PC-3 (cell line): ENCODE data around the gene MREG.

Source experiments
- EZH2 ChIP-seq: fragments of 300-600 bp; sonication (generic); IDR thresholded peaks from one replicate; pipeline ENCODE4 v1.6.1; 2017; ENCODE audit warnings: antibody characterized with exemption, mild to moderate bottlenecking, low read length; ENCODE audit not compliant: unreplicated experiment
- EZH2phosphoT487 ChIP-seq: fragments of 300-600 bp; sonication (generic); IDR thresholded peaks from 2 replicates; pipeline ENCODE4 v1.6.1; 2018; ENCODE audit warnings: mild to moderate bottlenecking, antibody characterized with exemption, low read length, borderline replicate concordance
- TF ChIP-seq, protein P1 (sequence below): fragments of 300-600 bp; sonication (generic); conservative IDR thresholded peaks from 2 replicates; pipeline ENCODE4 v1.5.1; 2017; ENCODE audit warnings: antibody characterized with exemption, low read depth, mild to moderate bottlenecking, low read length

- TF ChIP-seq, protein P1, sequence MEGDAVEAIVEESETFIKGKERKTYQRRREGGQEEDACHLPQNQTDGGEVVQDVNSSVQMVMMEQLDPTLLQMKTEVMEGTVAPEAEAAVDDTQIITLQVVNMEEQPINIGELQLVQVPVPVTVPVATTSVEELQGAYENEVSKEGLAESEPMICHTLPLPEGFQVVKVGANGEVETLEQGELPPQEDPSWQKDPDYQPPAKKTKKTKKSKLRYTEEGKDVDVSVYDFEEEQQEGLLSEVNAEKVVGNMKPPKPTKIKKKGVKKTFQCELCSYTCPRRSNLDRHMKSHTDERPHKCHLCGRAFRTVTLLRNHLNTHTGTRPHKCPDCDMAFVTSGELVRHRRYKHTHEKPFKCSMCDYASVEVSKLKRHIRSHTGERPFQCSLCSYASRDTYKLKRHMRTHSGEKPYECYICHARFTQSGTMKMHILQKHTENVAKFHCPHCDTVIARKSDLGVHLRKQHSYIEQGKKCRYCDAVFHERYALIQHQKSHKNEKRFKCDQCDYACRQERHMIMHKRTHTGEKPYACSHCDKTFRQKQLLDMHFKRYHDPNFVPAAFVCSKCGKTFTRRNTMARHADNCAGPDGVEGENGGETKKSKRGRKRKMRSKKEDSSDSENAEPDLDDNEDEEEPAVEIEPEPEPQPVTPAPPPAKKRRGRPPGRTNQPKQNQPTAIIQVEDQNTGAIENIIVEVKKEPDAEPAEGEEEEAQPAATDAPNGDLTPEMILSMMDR = no peak
- TF ChIP-seq EZH2 (no peak), EZH2phosphoT487 (no peak)
Measured at GRCh38 chr2:216012830-216013079, 596 bp downstream of the MREG start.
